H9 (cell line): ENCODE data around the gene EIF3A. TPM values are rescaled to one million over a fixed set of nuclear protein-coding genes. Genes with fewer than 3 reads are reported as not detected.

Source experiments
- DNase-seq: peaks from one replicate; pipeline ENCODE4 v3.0.0-alpha.2; 2017
- H2AFZ ChIP-seq: one replicate; pipeline ENCODE4 v1.6.1; 2013; ENCODE audit warnings: mild to moderate bottlenecking, low read length, control low read depth, moderate library complexity
- H2AK5ac ChIP-seq: 2 replicates; pipeline ENCODE4 v1.6.1; 2013; ENCODE audit warnings: low read length, control low read depth, mixed read lengths; ENCODE audit not compliant: insufficient read length
- H2BK120ac ChIP-seq: one replicate; pipeline ENCODE4 v1.6.1; 2013; ENCODE audit warnings: low read depth, mild to moderate bottlenecking, low read length, control low read depth, inconsistent platforms; ENCODE audit not compliant: poor library complexity, severe bottlenecking
- H2BK12ac ChIP-seq: 2 replicates; pipeline ENCODE4 v1.6.1; 2013; ENCODE audit warnings: low read length, control low read depth, mixed read lengths, low read depth; ENCODE audit not compliant: insufficient read length
- H2BK15ac ChIP-seq: 2 replicates; pipeline ENCODE4 v1.6.1; 2013; ENCODE audit warnings: low read depth, low read length, control low read depth
- H2BK20ac ChIP-seq: one replicate; pipeline ENCODE4 v1.6.1; 2013; ENCODE audit warnings: low read depth, mild to moderate bottlenecking, low read length, control low read depth, inconsistent platforms; ENCODE audit not compliant: poor library complexity, severe bottlenecking
- H2BK5ac ChIP-seq: 2 replicates; pipeline ENCODE4 v1.6.1; 2013; ENCODE audit warnings: low read length, control low read depth, mixed read lengths; ENCODE audit not compliant: insufficient read length
- H3K14ac ChIP-seq: 2 replicates; pipeline ENCODE4 v1.6.1; 2013; ENCODE audit warnings: low read length, control low read depth; ENCODE audit not compliant: insufficient read depth
- H3K18ac ChIP-seq: 2 replicates; pipeline ENCODE4 v1.6.1; 2013; ENCODE audit warnings: low read depth, mild to moderate bottlenecking, mixed read lengths, low read length, control low read depth; ENCODE audit not compliant: insufficient read length
- H3K23ac ChIP-seq: 2 replicates; pipeline ENCODE4 v1.6.1; 2013; ENCODE audit warnings: low read length, control low read depth, mixed read lengths, low read depth; ENCODE audit not compliant: insufficient read length
- H3K23me2 ChIP-seq: 2 replicates; pipeline ENCODE4 v1.6.1; 2013; ENCODE audit warnings: low read depth, mild to moderate bottlenecking, mixed read lengths, low read length, control low read depth; ENCODE audit not compliant: insufficient read length, poor library complexity, severe bottlenecking
- H3K27ac ChIP-seq: 2 replicates; pipeline ENCODE4 v1.5.1; 2013; ENCODE audit warnings: low read length, control low read depth, mixed read lengths, low read depth; ENCODE audit not compliant: insufficient read length
- H3K27me3 ChIP-seq: 2 replicates; pipeline ENCODE4 v1.6.1; 2013; ENCODE audit warnings: low read length, control low read depth, inconsistent platforms; ENCODE audit not compliant: insufficient read depth
- H3K4ac ChIP-seq: 2 replicates; pipeline ENCODE4 v1.6.1; 2013; ENCODE audit warnings: low read depth, mild to moderate bottlenecking, control low read depth, inconsistent platforms, low read length, moderate library complexity
- H3K4me1 ChIP-seq: 2 replicates; pipeline ENCODE4 v1.6.1; 2013; ENCODE audit warnings: low read length, control low read depth, inconsistent platforms; ENCODE audit not compliant: insufficient read depth
- H3K4me2 ChIP-seq: 2 replicates; pipeline ENCODE4 v1.6.1; 2013; ENCODE audit warnings: low read length, control low read depth, mixed read lengths; ENCODE audit not compliant: insufficient read length, insufficient read depth
- H3K56ac ChIP-seq: 2 replicates; pipeline ENCODE4 v1.6.1; 2013; ENCODE audit warnings: low read depth, mild to moderate bottlenecking, mixed read lengths, low read length, control low read depth; ENCODE audit not compliant: insufficient read length
- H3K79me1 ChIP-seq: 2 replicates; pipeline ENCODE4 v1.6.1; 2013; ENCODE audit warnings: low read depth, mild to moderate bottlenecking, moderate library complexity, low read length, control low read depth, inconsistent platforms; ENCODE audit not compliant: insufficient read depth, poor library complexity, severe bottlenecking
- H3K79me2 ChIP-seq: 2 replicates; pipeline ENCODE4 v1.6.1; 2013; ENCODE audit warnings: low read length, control low read depth, inconsistent platforms; ENCODE audit not compliant: insufficient read depth
- H3K9ac ChIP-seq: 2 replicates; pipeline ENCODE4 v1.6.1; 2013; ENCODE audit warnings: low read length, control low read depth, mixed read lengths; ENCODE audit not compliant: insufficient read length; ENCODE audit errors: extremely low read depth
- H3K9me3 ChIP-seq: one replicate; pipeline ENCODE4 v1.6.1; 2013; ENCODE audit warnings: low read depth, low read length, inconsistent platforms; ENCODE audit not compliant: control insufficient read depth
- H3T11ph ChIP-seq: one replicate; pipeline ENCODE4 v1.6.1; 2013; ENCODE audit warnings: mild to moderate bottlenecking, low read length, control low read depth, inconsistent platforms
- H4K20me1 ChIP-seq: one replicate; pipeline ENCODE4 v1.6.1; 2013; ENCODE audit not compliant: control insufficient read depth, insufficient read length, insufficient read depth
- H4K5ac ChIP-seq: 2 replicates; pipeline ENCODE4 v1.6.1; 2013; ENCODE audit warnings: low read depth, mild to moderate bottlenecking, mixed read lengths, low read length, control low read depth; ENCODE audit not compliant: insufficient read length
- H4K8ac ChIP-seq: replicated peaks from 2 replicates; pipeline ENCODE4 v1.6.1; 2013; ENCODE audit warnings: low read length, control low read depth, mixed read lengths, low read depth; ENCODE audit not compliant: insufficient read length
- H4K91ac ChIP-seq: 2 replicates; pipeline ENCODE4 v1.6.1; 2013; ENCODE audit warnings: low read depth, mild to moderate bottlenecking, moderate library complexity, mixed read lengths, low read length, control low read depth; ENCODE audit not compliant: insufficient read length
- H3K27ac Mint-ChIP-seq, 3 experiments: 2 replicates in 2 of 3; 3 replicates in 1 of 3; pipeline ENCODE4 v1.8.0; 2020 to 2021; ENCODE audit warnings: mixed read lengths in 3 of 3, mild to moderate bottlenecking in 1 of 3, moderate library complexity in 1 of 3
- H3K27me3 Mint-ChIP-seq: 2 replicates; pipeline ENCODE4 v1.8.0; 2021; ENCODE audit warnings: low read depth, mild to moderate bottlenecking, moderate library complexity, mixed read lengths
- H3K36me3 Mint-ChIP-seq, 3 experiments: 2 replicates in 2 of 3; 3 replicates in 1 of 3; pipeline ENCODE4 v1.8.0; 2020 to 2021; ENCODE audit warnings: low read depth in 3 of 3, mixed read lengths in 3 of 3; ENCODE audit not compliant: insufficient read depth in 1 of 3
- H3K4me1 Mint-ChIP-seq, 2 experiments: 2 replicates each; pipeline ENCODE4 v1.8.0; 2020; ENCODE audit warnings: mixed read lengths in 2 of 2
- H3K4me3 Mint-ChIP-seq, 2 experiments: 2 replicates in 1 of 2; 3 replicates in 1 of 2; pipeline ENCODE4 v1.8.0; 2020 to 2021; ENCODE audit warnings: mild to moderate bottlenecking in 2 of 2, mixed read lengths in 2 of 2, moderate library complexity in 1 of 2
- H3K9me3 Mint-ChIP-seq, 2 experiments: 2 replicates in 1 of 2; 3 replicates in 1 of 2; pipeline ENCODE4 v1.8.0; 2020; ENCODE audit warnings: mild to moderate bottlenecking in 2 of 2, mixed read lengths in 2 of 2, moderate library complexity in 1 of 2
- WGBS: extraction: QIAGEN DNeasy Blood & Tissue Kit; methylation state at CpG from one replicate; pipeline ENCODE4 v1.1.7; 2013; ENCODE audit warnings: missing lambda C conversion rate, low lambda C conversion rate, mixed read lengths; ENCODE audit not compliant: insufficient read length; ENCODE audit errors: extremely low coverage; 5-methylcytosine and 5-hydroxymethylcytosine counted together
- total RNA-seq: library from RNA; stranded (reverse); gene quantifications from 2 replicates; pipeline ENCODE4 v1.2.1, GENCODE V29; 2021
- TF ChIP-seq, protein P1 (sequence below): fragments of 200-600 bp; sonication (generic); conservative IDR thresholded peaks from 3 replicates; pipeline ENCODE4 v1.8.0; 2021; ENCODE audit warnings: antibody characterized with exemption, mild to moderate bottlenecking

Gene EIF3A
- total RNA-seq, 1 experiment from 2014 or later: 206 TPM

DNA sequence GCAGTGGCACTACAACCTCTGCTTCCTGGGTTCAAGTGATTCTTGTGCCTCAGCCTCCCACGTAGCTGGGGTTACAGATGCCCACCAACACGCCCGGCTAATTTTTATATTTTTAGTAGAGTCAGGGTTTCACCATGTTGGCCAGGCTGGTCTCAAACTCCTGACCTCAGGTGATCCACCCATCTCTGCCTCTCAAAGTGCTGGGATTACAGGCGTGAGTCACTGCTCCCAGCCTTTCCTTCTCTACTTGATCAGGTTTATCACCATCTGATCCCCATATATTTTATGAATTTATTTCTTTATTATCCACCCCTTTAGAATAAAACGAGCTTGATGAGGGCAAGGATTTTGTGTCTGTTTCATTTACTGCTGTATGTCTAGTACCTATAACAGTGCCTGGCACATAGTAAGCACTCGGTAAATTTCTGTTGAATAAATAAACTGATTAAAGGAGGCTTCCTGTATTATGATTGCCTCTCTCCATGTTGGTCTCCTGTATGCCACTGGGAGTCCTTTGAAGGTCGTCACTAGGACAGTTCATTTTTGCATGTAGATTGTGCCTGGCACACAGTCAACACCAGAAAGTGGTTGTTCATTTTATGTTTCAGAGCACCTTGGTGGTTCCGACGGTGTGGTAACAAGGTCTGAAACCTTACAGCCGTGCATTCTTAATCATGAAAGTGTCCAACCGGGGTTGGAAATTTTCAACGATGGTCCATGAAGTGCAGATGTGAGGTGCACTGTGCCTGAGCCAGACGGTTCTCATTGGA, 9.6 kb upstream of the EIF3A start:
- H3K56ac ChIP-seq: no peak overlapping the region
- no peaks in the 10 kb centered on the region for H3K9me3 ChIP-seq
- H3K9ac ChIP-seq: no peak overlapping the region
- H3K79me2 ChIP-seq: no peaks in the 10 kb centered on the region
- H4K5ac ChIP-seq: no peak overlapping the region
- H3K18ac ChIP-seq: no peak overlapping the region
- H2BK12ac ChIP-seq: no peak overlapping the region
- no peak overlapping the region for H3K14ac ChIP-seq
- H3K79me1 ChIP-seq: no peaks in the 10 kb centered on the region
- no peak overlapping the region for H3K4me2 ChIP-seq
- Mint-ChIP-seq H3K4me3 (no peak overlapping the region), H3K9me3 (no peaks in the 10 kb centered on the region), H3K27ac (no peak overlapping the region), H3K4me1 (peaks cover 3 to 9% of the 10 kb centered on the region in 2 experiments), H3K27me3 (peaks cover 5% of the 10 kb centered on the region; the same call in 1 of the 2 replicates), H3K36me3 (no peaks in the 10 kb centered on the region)
- no peak overlapping the region for H2BK120ac ChIP-seq
- no peaks in the 10 kb centered on the region for H3K23me2 ChIP-seq
- H3K23ac ChIP-seq: no peak overlapping the region
- H4K8ac ChIP-seq: no peak overlapping the region
- H3T11ph ChIP-seq: no peak overlapping the region
- H2BK5ac ChIP-seq: no peak overlapping the region
- H3K4me1 ChIP-seq: no peaks in the 10 kb centered on the region
- H3K27me3 ChIP-seq: no peaks in the 10 kb centered on the region
- H2BK20ac ChIP-seq: no peak overlapping the region
- DNase-seq: no peak
- no peak overlapping the region for H2BK15ac ChIP-seq
- H2AFZ ChIP-seq: no peak overlapping the region
- H3K4ac ChIP-seq: no peak overlapping the region
- H4K91ac ChIP-seq: no peak overlapping the region
- H3K27ac ChIP-seq: no peak overlapping the region
- no peaks in the 10 kb centered on the region for H4K20me1 ChIP-seq
- TF ChIP-seq, protein P1, sequence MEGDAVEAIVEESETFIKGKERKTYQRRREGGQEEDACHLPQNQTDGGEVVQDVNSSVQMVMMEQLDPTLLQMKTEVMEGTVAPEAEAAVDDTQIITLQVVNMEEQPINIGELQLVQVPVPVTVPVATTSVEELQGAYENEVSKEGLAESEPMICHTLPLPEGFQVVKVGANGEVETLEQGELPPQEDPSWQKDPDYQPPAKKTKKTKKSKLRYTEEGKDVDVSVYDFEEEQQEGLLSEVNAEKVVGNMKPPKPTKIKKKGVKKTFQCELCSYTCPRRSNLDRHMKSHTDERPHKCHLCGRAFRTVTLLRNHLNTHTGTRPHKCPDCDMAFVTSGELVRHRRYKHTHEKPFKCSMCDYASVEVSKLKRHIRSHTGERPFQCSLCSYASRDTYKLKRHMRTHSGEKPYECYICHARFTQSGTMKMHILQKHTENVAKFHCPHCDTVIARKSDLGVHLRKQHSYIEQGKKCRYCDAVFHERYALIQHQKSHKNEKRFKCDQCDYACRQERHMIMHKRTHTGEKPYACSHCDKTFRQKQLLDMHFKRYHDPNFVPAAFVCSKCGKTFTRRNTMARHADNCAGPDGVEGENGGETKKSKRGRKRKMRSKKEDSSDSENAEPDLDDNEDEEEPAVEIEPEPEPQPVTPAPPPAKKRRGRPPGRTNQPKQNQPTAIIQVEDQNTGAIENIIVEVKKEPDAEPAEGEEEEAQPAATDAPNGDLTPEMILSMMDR: no peak
- H2AK5ac ChIP-seq: no peak overlapping the region
- WGBS: no CpG with 5 or more reads among the region's 13 CpGs
